ENCODE results near the gene MREG.
"Not testable (repeated sequence)": the region's sequence is repeated elsewhere in the genome, so short reads cannot be mapped to it uniquely, and the experiment has no call there.

Gene MREG

GRCh38 chr2:215973145-215973792 is 40.1 kb downstream of the MREG start:
- no peak for TF ChIP-seq CTCF (IDR thresholded peaks at IDR 0.05; ENCODE audit: low read depth, low read length)
- Histone ChIP-seq H3K4me3 (ENCODE audit: low read depth, low read length) (no peak overlapping the region), H3K36me3 (peaks cover 3% of the 10 kb centered on the region), H3K9me3 (ENCODE audit: severe bottlenecking) (peaks cover 3% of the 10 kb centered on the region), H3K27me3 (ENCODE audit: insufficient read depth, low read depth, severe bottlenecking) (no peaks in the 10 kb centered on the region), H3K27ac (no peak overlapping the region)
- DNase-seq = no peak

- Histone ChIP-seq H3K27ac (no peak overlapping the region), H3K27me3 (ENCODE audit: insufficient read depth, low read depth, severe bottlenecking) (no peaks in the 10 kb centered on the region), H3K9me3 (ENCODE audit: severe bottlenecking) (peaks cover 3% of the 10 kb centered on the region), H3K4me3 (ENCODE audit: low read depth, low read length) (no peak overlapping the region), H3K36me3 (peaks cover 9% of the 10 kb centered on the region)
- no peak for TF ChIP-seq CTCF (IDR thresholded peaks at IDR 0.05; ENCODE audit: low read depth, low read length)
- no peak for DNase-seq
These were observed 41.7 kb downstream of the MREG start for GRCh38 chr2:215971671-215972070.

GRCh38 chr2:215970894-215971293 is 42.5 kb downstream of the MREG start:
- not testable (repeated sequence) for H3K36me3 ChIP-seq; H3K27ac ChIP-seq; DNase-seq; H3K4me3 ChIP-seq (ENCODE audit: low read depth, low read length); H3K9me3 ChIP-seq (ENCODE audit: severe bottlenecking); H3K27me3 ChIP-seq (ENCODE audit: insufficient read depth, low read depth, severe bottlenecking)

GRCh38 chr2:215970425-215970824 is 42.9 kb downstream of the MREG start:
- H3K36me3 ChIP-seq = peaks cover 9% of the 10 kb centered on the region
- H3K27me3 ChIP-seq (ENCODE audit: insufficient read depth, low read depth, severe bottlenecking) = no peaks in the 10 kb centered on the region
- DNase-seq = no peak
- H3K4me3 ChIP-seq (ENCODE audit: low read depth, low read length) = no peak overlapping the region
- H3K27ac ChIP-seq = no peak overlapping the region
- peaks cover 3% of the 10 kb centered on the region for H3K9me3 ChIP-seq (ENCODE audit: severe bottlenecking)
- no peak for TF ChIP-seq CTCF (IDR thresholded peaks at IDR 0.05; ENCODE audit: low read depth, low read length)

GRCh38 chr2:215969131-215969841 is 44.1 kb downstream of the MREG start:
- peaks cover 3% of the 10 kb centered on the region for H3K9me3 ChIP-seq (ENCODE audit: severe bottlenecking)
- DNase-seq = no peak
- no peak overlapping the region for H3K4me3 ChIP-seq (ENCODE audit: low read depth, low read length)
- H3K27me3 ChIP-seq (ENCODE audit: insufficient read depth, low read depth, severe bottlenecking) = no peaks in the 10 kb centered on the region
- H3K27ac ChIP-seq = no peak overlapping the region
- peaks cover 9% of the 10 kb centered on the region for H3K36me3 ChIP-seq
- TF ChIP-seq CTCF (IDR thresholded peaks at IDR 0.05; ENCODE audit: low read depth, low read length) = no peak

- Histone ChIP-seq H3K27me3 (ENCODE audit: insufficient read depth, low read depth, severe bottlenecking) (no peaks in the 10 kb centered on the region), H3K4me3 (ENCODE audit: low read depth, low read length) (no peak overlapping the region), H3K36me3 (peaks cover 9% of the 10 kb centered on the region), H3K9me3 (ENCODE audit: severe bottlenecking) (peaks cover 3% of the 10 kb centered on the region), H3K27ac (no peak overlapping the region)
- DNase-seq = no peak
- no peak for TF ChIP-seq CTCF (IDR thresholded peaks at IDR 0.05; ENCODE audit: low read depth, low read length)
These were observed 44.9 kb downstream of the MREG start for GRCh38 chr2:215968499-215968898.
